HG03469 (cell line): ENCODE results near the gene ZNF775.

Experiments used
- ATAC-seq: cut with Tn5 transposase; IDR thresholded peaks from one replicate; pipeline ENCODE4 v1.9.1; 2021; ENCODE audit warnings: mild to moderate bottlenecking, moderate library complexity, moderate number of reproducible peaks; ENCODE audit not compliant: unreplicated experiment

ZNF775 gene

GRCh38 chr7:150432915-150433892 is 54.1 kb downstream of the ZNF775 start:
- ATAC-seq = no peak

- no peak for ATAC-seq
Measured at GRCh38 chr7:150434240-150434639, 55.1 kb downstream of the ZNF775 start.

- ATAC-seq = no peak
Measured at GRCh38 chr7:150435047-150435389, 55.9 kb downstream of the ZNF775 start.

GRCh38 chr7:150435390-150436073 is 56.4 kb downstream of the ZNF775 start:
- peak; percentile 88 for ATAC-seq

- ATAC-seq = no peak
Measured at GRCh38 chr7:150439967-150440366, 60.8 kb downstream of the ZNF775 start.

- no peak for ATAC-seq
Measured at GRCh38 chr7:150441524-150441923, 62.4 kb downstream of the ZNF775 start.

- ATAC-seq = no peak
Measured at GRCh38 chr7:150442811-150443210, 63.7 kb downstream of the ZNF775 start.

- no peak for ATAC-seq
Measured at GRCh38 chr7:150443793-150444540, 64.8 kb downstream of the ZNF775 start.

GRCh38 chr7:150444674-150445365 is 65.7 kb downstream of the ZNF775 start:
- no peak for ATAC-seq

GRCh38 chr7:150446288-150446938 is 67.3 kb downstream of the ZNF775 start:
- ATAC-seq = no peak
